Thyroid gland (tissue), 4 donors: ENCODE measurements around the gene SYN1. TPM values are rescaled to one million over a fixed set of nuclear protein-coding genes. Genes with fewer than 3 reads are reported as not detected.

ENCODE experiments used
- DNase-seq, 2 donors: peaks; one replicate each; pipeline ENCODE4 v3.0.0-alpha.2; 2019
- H3K27ac ChIP-seq, 3 donors: fragments of 200-600 bp; sonication (generic); 1 replicate in 2 of 3; 2 replicates in 1 of 3; pipeline ENCODE4 v1.5.1; 2016 to 2019; ENCODE audit warnings: mild to moderate bottlenecking in 1 of 3, moderate library complexity in 1 of 3
- H3K27me3 ChIP-seq: fragments of 200-600 bp; sonication (generic); one replicate; pipeline ENCODE4 v1.5.1; 2019
- H3K36me3 ChIP-seq, 2 donors: fragments of 200-600 bp; sonication (generic); one replicate each; pipeline ENCODE4 v1.5.1; 2016 to 2019
- H3K4me1 ChIP-seq, 2 donors: fragments of 200-600 bp; sonication (generic); one replicate each; pipeline ENCODE4 v1.5.1; 2017 to 2019
- H3K4me3 ChIP-seq, 3 donors: fragments of 200-600 bp; sonication (generic); replicated peaks in 1 of 3; 1 replicate in 2 of 3; 2 replicates in 1 of 3; pipeline ENCODE4 v1.5.1; 2016; ENCODE audit warnings: mild to moderate bottlenecking in 1 of 3
- H3K9me3 ChIP-seq: fragments of 200-600 bp; sonication (generic); one replicate; pipeline ENCODE4 v1.5.1; 2017
- CTCF ChIP-seq, 6 experiments: fragments of 200-600 bp in 3 of 6; fragments of 450-650 bp in 3 of 6; sonication (generic) in 3 of 6; IDR thresholded peaks; one replicate each; pipeline ENCODE4 v1.5.1; 2016 to 2019; ENCODE audit warnings: antibody characterized with exemption in 6 of 6, mild to moderate bottlenecking in 2 of 6, inconsistent platforms in 1 of 6, moderate library complexity in 1 of 6
- POLR2A ChIP-seq, 2 donors: fragments of 450-650 bp; IDR thresholded peaks; one replicate each; pipeline ENCODE4 v1.6.1; 2017; ENCODE audit warnings: antibody characterized with exemption in 2 of 2, mild to moderate bottlenecking in 2 of 2, moderate library complexity in 1 of 2
- WGBS, 2 donors: methylation state at CpG; one replicate each; pipeline ENCODE4 v1.1.5; 2017; 5-methylcytosine and 5-hydroxymethylcytosine counted together
- intact Hi-C: fragments of 100-400 bp; cut with DNase I; formaldehyde crosslinking; loops from one replicate; pipeline ENCODE4 v1.15.1; 2023
- total RNA-seq, 4 donors: library from RNA; depleted of rRNA; stranded (reverse); fragments of >200 nt; gene quantifications; one replicate each; pipeline ENCODE4 v1.2.3, GENCODE V29; 2016

SYN1 gene
- total RNA-seq, 4 donors from 2014 or later = 0.13 to 0.15 TPM; not detected in 2

GRCh38 chrX:47620303-47620685, 637 bp upstream of the SYN1 start:
- no peaks in the 10 kb centered on the region for H3K27me3 ChIP-seq
- no peak overlapping the region for H3K27ac ChIP-seq
- TF ChIP-seq POLR2A (IDR thresholded peaks at IDR 0.05) = no peak
- no peak for TF ChIP-seq CTCF (IDR thresholded peaks at IDR 0.05)
- no peak overlapping the region for H3K4me3 ChIP-seq
- no peaks in the 10 kb centered on the region for H3K9me3 ChIP-seq
- intact Hi-C loops = no loop called here
- DNase-seq = no peak
- H3K36me3 ChIP-seq = no peaks in the 10 kb centered on the region
- 45 to 49% methylated on average over 7 to 9 of the region's 9 CpGs for WGBS, 2 donors
- no peaks in the 10 kb centered on the region for H3K4me1 ChIP-seq

DNA sequence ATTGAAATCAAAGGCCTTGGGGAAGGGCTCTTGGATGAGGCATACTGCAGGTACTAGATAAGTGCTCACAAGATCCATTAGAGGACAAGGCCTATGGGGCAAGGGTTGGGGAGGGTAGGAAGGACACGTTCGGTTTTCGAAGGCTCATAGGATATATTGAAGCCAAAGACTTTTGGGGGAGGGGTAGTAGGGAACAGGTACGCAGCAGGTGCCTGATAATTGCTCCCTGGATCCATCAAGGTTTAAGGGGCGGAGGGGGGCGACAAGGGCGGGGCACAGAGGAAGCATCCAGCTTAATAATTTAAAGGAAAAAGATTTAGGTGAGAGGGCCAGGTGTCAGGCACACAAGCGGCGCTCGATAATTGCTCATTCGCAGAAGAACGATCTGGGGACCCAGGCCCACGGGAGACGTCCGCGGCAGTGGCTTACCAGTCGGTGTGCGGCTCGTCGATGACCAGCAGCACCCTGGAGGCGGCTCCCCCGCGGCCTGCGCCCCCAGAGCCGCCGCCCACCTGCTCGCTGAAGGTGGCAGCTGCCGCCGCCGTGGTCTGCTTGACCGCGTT, 653 bp downstream of the SYN1 start:
- Histone ChIP-seq H3K36me3 (no peaks in the 10 kb centered on the region), H3K27me3 (no peaks in the 10 kb centered on the region), H3K4me3 (no peak overlapping the region), H3K27ac (no peak overlapping the region), H3K9me3 (no peaks in the 10 kb centered on the region), H3K4me1 (no peaks in the 10 kb centered on the region)
- TF ChIP-seq CTCF (IDR thresholded peaks at IDR 0.05) = no peak
- TF ChIP-seq POLR2A (IDR thresholded peaks at IDR 0.05) = no peak
- DNase-seq = no peak
- intact Hi-C loops = no loop called here
- 65 to 69% methylated on average over 10 of the region's 32 CpGs for WGBS, 2 donors

- Histone ChIP-seq H3K4me1 (no peaks in the 10 kb centered on the region), H3K4me3 (no peak overlapping the region), H3K36me3 (no peaks in the 10 kb centered on the region), H3K27me3 (no peaks in the 10 kb centered on the region), H3K27ac (no peak overlapping the region), H3K9me3 (no peaks in the 10 kb centered on the region)
- TF ChIP-seq POLR2A (IDR thresholded peaks at IDR 0.05) = no peak
- TF ChIP-seq CTCF (IDR thresholded peaks at IDR 0.05) = no peak
- 69 to 79% methylated on average over 2 to 3 of the region's 5 CpGs for WGBS, 2 donors
- DNase-seq = no peak
- intact Hi-C loops = no loop called here
These were observed 5.0 kb downstream of the SYN1 start for GRCh38 chrX:47614618-47615017.

DNA sequence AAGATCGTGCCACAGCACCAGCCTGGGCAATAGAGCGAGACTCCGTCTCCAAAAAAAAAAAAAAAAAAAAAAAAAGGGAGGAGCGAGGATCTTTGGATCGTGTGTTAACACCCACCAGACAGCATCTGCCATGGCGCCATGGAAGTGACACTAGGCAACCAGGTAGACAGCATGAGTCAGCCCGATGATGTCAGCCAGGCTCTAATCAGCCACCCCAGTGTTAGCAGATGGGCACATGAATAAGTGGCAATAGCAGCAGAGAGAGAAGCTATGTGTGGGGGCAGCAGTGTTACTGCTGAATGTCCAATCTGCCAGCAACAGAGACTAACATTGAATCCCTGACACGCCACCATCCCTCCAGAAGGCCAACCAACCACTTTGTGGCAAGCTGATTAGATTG, 6.6 kb downstream of the SYN1 start:
- Histone ChIP-seq H3K4me1 (no peaks in the 10 kb centered on the region), H3K27ac (no peak overlapping the region), H3K4me3 (no peak overlapping the region), H3K36me3 (no peaks in the 10 kb centered on the region), H3K9me3 (no peaks in the 10 kb centered on the region), H3K27me3 (no peaks in the 10 kb centered on the region)
- intact Hi-C loops = no loop called here
- no peak for DNase-seq
- WGBS, 2 donors = 89 to 90% methylated on average over 7 to 8 of the region's 8 CpGs
- TF ChIP-seq POLR2A (IDR thresholded peaks at IDR 0.05) (no peak), CTCF (IDR thresholded peaks at IDR 0.05) (no peak)

DNA sequence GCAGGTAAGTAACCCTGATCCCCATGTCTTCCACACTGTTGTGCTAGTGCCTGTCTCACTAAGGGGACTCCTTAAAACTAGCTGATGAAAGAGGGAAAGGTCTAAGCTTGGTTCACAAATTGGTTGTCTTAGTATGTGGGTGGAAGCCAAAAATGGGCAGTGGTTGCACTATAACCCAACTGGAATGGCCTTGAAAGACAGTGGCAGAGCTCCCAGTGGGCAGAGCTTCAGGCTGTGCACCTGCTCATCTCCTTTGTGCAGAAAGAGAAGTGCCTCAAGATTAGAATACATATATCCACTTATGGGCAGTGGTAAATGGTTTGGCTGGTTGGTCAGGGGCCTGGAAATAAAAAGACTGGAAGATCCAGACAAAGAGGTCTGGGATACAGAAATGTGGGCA, 7.2 kb downstream of the SYN1 start:
- DNase-seq = no peak
- no peak for TF ChIP-seq CTCF (IDR thresholded peaks at IDR 0.05)
- no peak for TF ChIP-seq POLR2A (IDR thresholded peaks at IDR 0.05)
- H3K27me3 ChIP-seq = no peaks in the 10 kb centered on the region
- H3K4me1 ChIP-seq = no peaks in the 10 kb centered on the region
- intact Hi-C loops = no loop called here
- H3K27ac ChIP-seq = no peak overlapping the region
- no peaks in the 10 kb centered on the region for H3K36me3 ChIP-seq
- no peaks in the 10 kb centered on the region for H3K9me3 ChIP-seq
- no peak overlapping the region for H3K4me3 ChIP-seq
